PFSK-1 (cell line): ENCODE data around the gene SCAMP5.

ENCODE experiments used
- FOXP2 ChIP-seq: optimal IDR thresholded peaks from 2 replicates; pipeline ENCODE3; 2011; ENCODE audit warnings: borderline replicate concordance, control low read depth, inconsistent platforms; ENCODE audit not compliant: insufficient read depth; ENCODE audit errors: extremely low read length, extremely low read depth
- POLR2AphosphoS5 ChIP-seq: IDR thresholded peaks from 2 replicates; pipeline ENCODE4 v1.6.1; 2012; ENCODE audit warnings: low read depth, mild to moderate bottlenecking, control low read depth, low read length, moderate library complexity
- SIN3A ChIP-seq: IDR thresholded peaks from 2 replicates; pipeline ENCODE4 v1.6.1; 2012; ENCODE audit warnings: mild to moderate bottlenecking, low read length, moderate library complexity, borderline replicate concordance; ENCODE audit not compliant: insufficient read depth
- TAF1 ChIP-seq: IDR thresholded peaks from 2 replicates; pipeline ENCODE4 v1.6.1; 2012; ENCODE audit warnings: low read length, control low read depth, borderline replicate concordance; ENCODE audit not compliant: insufficient read depth
- TF ChIP-seq, protein P1 (sequence below), 2 experiments: IDR thresholded peaks; 2 replicates each; pipeline versions ENCODE4 v1.6.1 to v1.8.0; 2011 to 2012; ENCODE audit warnings: low read depth in 2 of 2, low read length in 2 of 2, control low read depth in 1 of 2, inconsistent platforms in 1 of 2, mild to moderate bottlenecking in 1 of 2, moderate library complexity in 1 of 2; ENCODE audit not compliant: insufficient read depth in 1 of 2

SCAMP5 gene

DNA sequence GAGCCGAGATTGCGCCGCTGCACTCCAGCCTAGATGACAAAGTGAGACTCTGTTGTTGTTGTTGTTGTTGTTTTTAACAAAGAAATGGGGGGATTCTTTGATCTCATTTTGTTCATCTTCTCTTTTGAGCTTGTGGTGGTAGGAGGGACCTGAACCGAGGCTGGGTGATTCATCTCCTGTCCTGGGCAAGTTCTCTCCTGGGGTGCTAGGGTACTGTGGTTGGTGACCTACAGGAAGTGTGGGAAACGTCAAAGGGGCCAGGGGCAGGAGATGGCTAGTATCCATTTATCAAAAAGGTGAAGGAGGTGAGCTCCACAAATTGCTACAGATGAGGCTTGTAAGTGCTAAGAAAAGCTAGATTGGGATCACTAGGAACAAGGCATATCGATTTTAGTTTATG lies 42.3 kb downstream of the SCAMP5 start:
- TF ChIP-seq, protein P1, sequence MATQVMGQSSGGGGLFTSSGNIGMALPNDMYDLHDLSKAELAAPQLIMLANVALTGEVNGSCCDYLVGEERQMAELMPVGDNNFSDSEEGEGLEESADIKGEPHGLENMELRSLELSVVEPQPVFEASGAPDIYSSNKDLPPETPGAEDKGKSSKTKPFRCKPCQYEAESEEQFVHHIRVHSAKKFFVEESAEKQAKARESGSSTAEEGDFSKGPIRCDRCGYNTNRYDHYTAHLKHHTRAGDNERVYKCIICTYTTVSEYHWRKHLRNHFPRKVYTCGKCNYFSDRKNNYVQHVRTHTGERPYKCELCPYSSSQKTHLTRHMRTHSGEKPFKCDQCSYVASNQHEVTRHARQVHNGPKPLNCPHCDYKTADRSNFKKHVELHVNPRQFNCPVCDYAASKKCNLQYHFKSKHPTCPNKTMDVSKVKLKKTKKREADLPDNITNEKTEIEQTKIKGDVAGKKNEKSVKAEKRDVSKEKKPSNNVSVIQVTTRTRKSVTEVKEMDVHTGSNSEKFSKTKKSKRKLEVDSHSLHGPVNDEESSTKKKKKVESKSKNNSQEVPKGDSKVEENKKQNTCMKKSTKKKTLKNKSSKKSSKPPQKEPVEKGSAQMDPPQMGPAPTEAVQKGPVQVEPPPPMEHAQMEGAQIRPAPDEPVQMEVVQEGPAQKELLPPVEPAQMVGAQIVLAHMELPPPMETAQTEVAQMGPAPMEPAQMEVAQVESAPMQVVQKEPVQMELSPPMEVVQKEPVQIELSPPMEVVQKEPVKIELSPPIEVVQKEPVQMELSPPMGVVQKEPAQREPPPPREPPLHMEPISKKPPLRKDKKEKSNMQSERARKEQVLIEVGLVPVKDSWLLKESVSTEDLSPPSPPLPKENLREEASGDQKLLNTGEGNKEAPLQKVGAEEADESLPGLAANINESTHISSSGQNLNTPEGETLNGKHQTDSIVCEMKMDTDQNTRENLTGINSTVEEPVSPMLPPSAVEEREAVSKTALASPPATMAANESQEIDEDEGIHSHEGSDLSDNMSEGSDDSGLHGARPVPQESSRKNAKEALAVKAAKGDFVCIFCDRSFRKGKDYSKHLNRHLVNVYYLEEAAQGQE (IDR thresholded peaks at IDR 0.05; ENCODE audit: insufficient read depth in 1 of 2, low read depth in 2 of 2, low read length in 2 of 2), result no peak
- TF ChIP-seq TAF1, result no peak
- TF ChIP-seq SIN3A, result no peak
- TF ChIP-seq FOXP2, result no peak
- TF ChIP-seq POLR2AphosphoS5, result no peak

DNA sequence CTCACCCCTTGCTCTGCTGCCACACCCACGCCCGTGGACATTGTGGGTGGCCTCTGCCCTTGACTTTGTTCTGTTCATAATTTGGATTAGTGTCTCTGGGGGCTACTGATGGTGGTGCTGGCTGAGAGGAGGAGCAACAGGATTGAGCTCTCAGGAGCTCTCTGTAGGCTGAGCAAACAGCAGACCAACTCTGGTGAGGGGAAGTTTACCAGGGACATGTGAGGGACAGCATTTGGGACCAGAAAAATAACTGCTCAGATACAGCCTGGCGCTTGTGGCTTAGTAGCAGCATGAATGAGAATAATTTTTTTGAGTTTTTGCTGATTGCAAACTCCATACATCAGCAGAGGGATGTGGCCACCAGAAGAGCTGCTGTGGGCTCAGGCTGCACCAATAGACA lies 42.9 kb downstream of the SCAMP5 start:
- TF ChIP-seq POLR2AphosphoS5, result no peak
- no peak for TF ChIP-seq TAF1
- no peak for TF ChIP-seq SIN3A
- no peak for TF ChIP-seq FOXP2
- TF ChIP-seq, protein P1 (IDR thresholded peaks at IDR 0.05; ENCODE audit: insufficient read depth in 1 of 2, low read depth in 2 of 2, low read length in 2 of 2), result no peak

GRCh38 chr15:75042730-75043508 lies 47.6 kb downstream of the SCAMP5 start:
- no peak for TF ChIP-seq SIN3A

DNA sequence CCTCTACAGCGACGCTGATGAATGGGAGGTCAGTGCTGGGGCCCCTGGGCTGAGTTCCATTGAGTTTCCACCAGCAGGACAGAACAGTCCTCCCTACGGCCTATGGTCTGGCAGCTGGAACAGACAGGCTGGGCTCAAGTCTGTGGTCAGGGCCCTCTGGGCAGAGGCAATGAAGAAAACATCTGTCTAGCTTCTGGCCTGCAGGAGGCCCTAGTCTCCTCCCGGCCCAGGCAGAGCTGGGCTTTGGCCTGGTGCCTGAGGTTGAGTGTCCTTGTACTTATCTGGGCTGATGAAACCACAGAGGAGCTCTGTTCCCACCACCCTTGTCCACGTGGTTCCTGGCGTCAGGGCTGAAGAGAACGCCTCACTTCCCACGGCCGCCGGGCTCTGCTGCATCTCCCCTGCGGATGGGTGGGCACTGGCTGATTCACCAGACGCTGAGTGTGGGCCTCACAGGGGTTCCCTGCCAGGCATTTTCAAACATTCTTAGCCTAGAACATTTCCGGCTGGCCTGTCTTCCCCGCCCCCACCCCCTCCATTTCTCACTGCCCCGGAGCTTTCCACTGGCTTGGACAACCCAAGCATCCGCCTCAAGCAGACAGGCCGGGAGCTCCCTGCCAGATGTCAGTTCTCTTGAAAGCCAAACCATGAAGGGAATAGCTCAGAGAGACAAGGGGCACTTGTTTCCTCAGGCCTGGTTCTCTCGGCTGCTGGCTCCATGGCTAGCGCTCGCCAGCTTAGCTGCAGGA lies 48.3 kb downstream of the SCAMP5 start:
- TF ChIP-seq, protein P1 (IDR thresholded peaks at IDR 0.05; ENCODE audit: insufficient read depth in 1 of 2, low read depth in 2 of 2, low read length in 2 of 2), result peak in 1 of 2 experiments; percentile 28; a peak in 1 of 4 replicates
- TF ChIP-seq SIN3A, result no peak

GRCh38 chr15:75044258-75044878 lies 49.0 kb downstream of the SCAMP5 start:
- TF ChIP-seq, protein P1 (IDR thresholded peaks at IDR 0.05; ENCODE audit: insufficient read depth in 1 of 2, low read depth in 2 of 2, low read length in 2 of 2), result no peak
